ENCODE measurements around the gene KDM5A. TPM values are rescaled to one million over a fixed set of nuclear protein-coding genes. Genes with fewer than 3 reads are reported as not detected.
A peak's percentile ranks its signal among the peaks of the same experiment; 100 is the strongest.
"Not testable (repeated sequence)": the region's sequence is repeated elsewhere in the genome, so short reads cannot be mapped to it uniquely, and the experiment has no call there.

Gene KDM5A
- total RNA-seq (43.6 and 54.7 TPM in 2 replicates), polyA plus RNA-seq (30.8 and 48.2 TPM in 2 replicates)

GRCh38 chr12:389142-390096 is at the start of gene KDM5A:
Gene KDM5A, minus strand, starts transcription at chr12:389320. Its CDS starts 229 bp downstream, at chr12:389091.
- Histone ChIP-seq H4K20me1 (ENCODE audit: insufficient read depth, poor library complexity, severe bottlenecking) (peaks cover 38% of the 10 kb centered on the region), H2AFZ (peak within 1 kb of the TSS; percentile 92), H3K9me3 (ENCODE audit: low read depth) (no peaks in the 10 kb centered on the region), H3K4me1 (ENCODE audit: insufficient read depth) (peaks cover 17% of the 10 kb centered on the region), H3K27me3 (no peaks in the 10 kb centered on the region), H3K27ac (peak within 1 kb of the TSS; percentile 100), H3K79me2 (peaks cover 46% of the 10 kb centered on the region), H3K36me3 (replicated peaks; ENCODE audit: insufficient read depth, low read depth) (no peaks in the 10 kb centered on the region), H3K4me3 (peak within 1 kb of the TSS; percentile 85), H3K9me2 (replicated peaks; ENCODE audit: insufficient read depth) (no peaks in the 10 kb centered on the region), H3K4me2 (peak within 1 kb of the TSS; percentile 87)
- WGBS (ENCODE audit: low lambda C conversion rate, missing lambda C conversion rate) = 3% methylated on average over 42 of the region's 53 CpGs
- DNase-seq (ENCODE audit: low spot score) = peak; percentile 95
- TF ChIP-seq CTCF (IDR thresholded peaks at IDR 0.05; ENCODE audit: poor library complexity) (no peak), EZH2 (IDR thresholded peaks at IDR 0.05; ENCODE audit: borderline replicate concordance) (no peak), EZH2phosphoT487 (IDR thresholded peaks at IDR 0.05; ENCODE audit: low read depth, severe bottlenecking, unreplicated experiment) (no peak)

- 100% methylated on average over 2 of the region's 2 CpGs for WGBS (ENCODE audit: low lambda C conversion rate, missing lambda C conversion rate)
- H3K36me3 ChIP-seq (replicated peaks; ENCODE audit: insufficient read depth, low read depth); DNase-seq (ENCODE audit: low spot score); H3K9me3 ChIP-seq (ENCODE audit: low read depth); H3K9me2 ChIP-seq (replicated peaks; ENCODE audit: insufficient read depth); H3K4me2 ChIP-seq; H2AFZ ChIP-seq; H4K20me1 ChIP-seq (ENCODE audit: insufficient read depth, poor library complexity, severe bottlenecking); H3K4me1 ChIP-seq (ENCODE audit: insufficient read depth); H3K4me3 ChIP-seq; H3K27ac ChIP-seq; H3K79me2 ChIP-seq; H3K27me3 ChIP-seq: not testable (repeated sequence)
Measured at GRCh38 chr12:435737-436136, 46.6 kb upstream of the KDM5A start.

GRCh38 chr12:422526-422925 is 33.4 kb upstream of the KDM5A start:
- no peaks in the 10 kb centered on the region for H3K27me3 ChIP-seq
- DNase-seq (ENCODE audit: low spot score) = no peak
- H3K4me3 ChIP-seq = no peak overlapping the region
- no peak overlapping the region for H3K27ac ChIP-seq
- no peak overlapping the region for H2AFZ ChIP-seq
- no peaks in the 10 kb centered on the region for H3K9me3 ChIP-seq (ENCODE audit: low read depth)
- no peaks in the 10 kb centered on the region for H3K9me2 ChIP-seq (replicated peaks; ENCODE audit: insufficient read depth)
- no peak overlapping the region for H3K4me2 ChIP-seq
- H3K4me1 ChIP-seq (ENCODE audit: insufficient read depth) = no peaks in the 10 kb centered on the region
- TF ChIP-seq EZH2phosphoT487 (IDR thresholded peaks at IDR 0.05; ENCODE audit: low read depth, severe bottlenecking, unreplicated experiment) (no peak), EZH2 (IDR thresholded peaks at IDR 0.05; ENCODE audit: borderline replicate concordance) (no peak), CTCF (IDR thresholded peaks at IDR 0.05; ENCODE audit: poor library complexity) (no peak)
- no peaks in the 10 kb centered on the region for H3K79me2 ChIP-seq
- no peaks in the 10 kb centered on the region for H4K20me1 ChIP-seq (ENCODE audit: insufficient read depth, poor library complexity, severe bottlenecking)
- WGBS (ENCODE audit: low lambda C conversion rate, missing lambda C conversion rate) = 95% methylated on average over 3 of the region's 3 CpGs
- no peaks in the 10 kb centered on the region for H3K36me3 ChIP-seq (replicated peaks; ENCODE audit: insufficient read depth, low read depth)

- Histone ChIP-seq H3K79me2 (no peaks in the 10 kb centered on the region), H3K36me3 (replicated peaks; ENCODE audit: insufficient read depth, low read depth) (no peaks in the 10 kb centered on the region), H3K4me3 (no peak overlapping the region), H3K4me1 (ENCODE audit: insufficient read depth) (no peaks in the 10 kb centered on the region), H3K27me3 (no peaks in the 10 kb centered on the region), H3K4me2 (no peak overlapping the region), H3K9me3 (ENCODE audit: low read depth) (no peaks in the 10 kb centered on the region), H3K9me2 (replicated peaks; ENCODE audit: insufficient read depth) (no peaks in the 10 kb centered on the region), H3K27ac (no peak overlapping the region), H4K20me1 (ENCODE audit: insufficient read depth, poor library complexity, severe bottlenecking) (no peaks in the 10 kb centered on the region), H2AFZ (no peak overlapping the region)
- DNase-seq (ENCODE audit: low spot score) = no peak
- TF ChIP-seq EZH2phosphoT487 (IDR thresholded peaks at IDR 0.05; ENCODE audit: low read depth, severe bottlenecking, unreplicated experiment) (no peak), CTCF (IDR thresholded peaks at IDR 0.05; ENCODE audit: poor library complexity) (no peak), EZH2 (IDR thresholded peaks at IDR 0.05; ENCODE audit: borderline replicate concordance) (no peak)
- WGBS (ENCODE audit: low lambda C conversion rate, missing lambda C conversion rate) = 97% methylated on average over 6 of the region's 6 CpGs
Measured at GRCh38 chr12:418432-418831, 29.3 kb upstream of the KDM5A start.
